Measurements from ENCODE around the gene CHERP. TPM values are rescaled to one million over a fixed set of nuclear protein-coding genes. Genes with fewer than 3 reads are reported as not detected.

The CHERP gene
- total RNA-seq, 6 donors from 2014 or later = 10.8 to 38.6 (median 22.0) TPM

- 97% methylated on average over 18 to 22 of the region's 25 CpGs for WGBS, 2 donors
- Histone ChIP-seq H3K36me3 (peaks cover 57 to 100% (median 95%) of the 10 kb centered on the region in 4 donors), H3K27ac (no peak overlapping the region), H3K9me3 (no peaks in the 10 kb centered on the region), H3K27me3 (no peaks in the 10 kb centered on the region), H3K4me1 (no peaks in the 10 kb centered on the region), H3K4me3 (no peak overlapping the region)
- DNase-seq = no peak
- no peak for ATAC-seq (ENCODE audit: low FRiP score in 2 of 2)
- no peak for TF ChIP-seq POLR2A (IDR thresholded peaks at IDR 0.05)
- no peak for TF ChIP-seq EP300 (IDR thresholded peaks at IDR 0.05)
- no peak for TF ChIP-seq CTCF (IDR thresholded peaks at IDR 0.05)
- TF ChIP-seq POLR2AphosphoS5 (IDR thresholded peaks at IDR 0.05) = no peak
These were observed 19.5 kb downstream of the CHERP start for GRCh38 chr19:16522559-16523377.

- no peak for DNase-seq
- 95% methylated on average over 10 of the region's 10 CpGs for WGBS, 2 donors
- Histone ChIP-seq H3K9me3 (no peaks in the 10 kb centered on the region), H3K4me3 (no peak overlapping the region), H3K27me3 (no peaks in the 10 kb centered on the region), H3K36me3 (peaks cover 63 to 100% (median 93%) of the 10 kb centered on the region in 4 donors), H3K27ac (no peak overlapping the region), H3K4me1 (no peaks in the 10 kb centered on the region)
- ATAC-seq (ENCODE audit: low FRiP score in 2 of 2) = no peak
- TF ChIP-seq EP300 (IDR thresholded peaks at IDR 0.05) (no peak), POLR2A (IDR thresholded peaks at IDR 0.05) (no peak), CTCF (IDR thresholded peaks at IDR 0.05) (no peak), POLR2AphosphoS5 (IDR thresholded peaks at IDR 0.05) (no peak)
These were observed 20.4 kb downstream of the CHERP start for GRCh38 chr19:16521715-16522289.

GRCh38 chr19:16520986-16521624 is 21.1 kb downstream of the CHERP start:
- no peaks in the 10 kb centered on the region for H3K9me3 ChIP-seq
- H3K27me3 ChIP-seq = no peaks in the 10 kb centered on the region
- H3K4me3 ChIP-seq = no peak overlapping the region
- no peak for TF ChIP-seq EP300 (IDR thresholded peaks at IDR 0.05)
- TF ChIP-seq POLR2AphosphoS5 (IDR thresholded peaks at IDR 0.05) = no peak
- WGBS, 2 donors = 90 to 93% methylated on average over 11 to 18 of the region's 18 CpGs
- no peak for ATAC-seq (ENCODE audit: low FRiP score in 2 of 2)
- H3K27ac ChIP-seq = no peak overlapping the region
- peaks cover 63 to 99% (median 87%) of the 10 kb centered on the region in 4 donors for H3K36me3 ChIP-seq
- no peaks in the 10 kb centered on the region for H3K4me1 ChIP-seq
- DNase-seq = no peak

GRCh38 chr19:16520074-16520973 is 21.9 kb downstream of the CHERP start:
- WGBS, 2 donors = 92 to 93% methylated on average over 40 to 45 of the region's 45 CpGs
- H3K27me3 ChIP-seq = no peaks in the 10 kb centered on the region
- no peak for ATAC-seq (ENCODE audit: low FRiP score in 2 of 2)
- no peak overlapping the region for H3K4me3 ChIP-seq
- no peak for DNase-seq
- no peaks in the 10 kb centered on the region for H3K4me1 ChIP-seq
- H3K27ac ChIP-seq = no peak overlapping the region
- no peak for TF ChIP-seq POLR2A (IDR thresholded peaks at IDR 0.05)
- no peak for TF ChIP-seq EP300 (IDR thresholded peaks at IDR 0.05)
- no peak for TF ChIP-seq CTCF (IDR thresholded peaks at IDR 0.05)
- no peak for TF ChIP-seq POLR2AphosphoS5 (IDR thresholded peaks at IDR 0.05)
- peaks cover 55 to 97% (median 80%) of the 10 kb centered on the region in 4 donors for H3K36me3 ChIP-seq
- no peaks in the 10 kb centered on the region for H3K9me3 ChIP-seq

Measured in upper lobe of left lung (tissue), 6 donors.